ENCODE results near the gene COMMD10.

The COMMD10 gene

DNA sequence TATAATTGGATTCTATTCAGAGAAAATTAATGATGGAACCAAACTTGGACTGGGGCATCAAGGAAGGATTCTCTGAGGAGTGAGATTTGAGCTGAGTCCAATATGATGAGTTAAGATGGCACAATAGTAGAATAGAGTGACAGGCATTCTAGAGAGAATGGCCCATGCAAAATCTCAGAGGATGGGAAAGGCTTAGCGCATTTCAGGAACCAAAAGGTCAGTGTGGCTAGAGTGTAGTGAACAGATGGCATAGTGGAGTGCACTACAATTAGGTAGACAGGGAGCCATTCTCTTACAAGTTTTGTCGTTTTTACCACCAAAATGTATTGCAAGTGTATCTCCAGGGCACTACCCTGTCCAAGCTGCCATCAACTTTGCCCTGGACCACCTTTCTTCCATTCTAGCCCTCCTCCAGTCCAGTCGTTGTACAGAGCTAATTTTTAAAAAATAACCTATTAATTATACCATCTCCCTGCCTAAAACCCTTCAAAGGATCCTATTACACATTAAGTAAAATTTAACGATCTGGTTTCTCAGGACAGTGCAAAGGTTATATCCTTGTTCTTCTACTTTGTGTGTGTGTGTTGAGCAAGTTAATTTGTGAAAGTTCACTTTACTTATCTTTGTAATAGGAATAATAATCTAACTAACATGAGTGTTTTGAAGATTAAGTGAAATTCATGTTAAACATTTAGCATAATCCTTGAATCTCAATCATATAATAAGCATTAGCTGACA is 211.7 kb downstream of the COMMD10 start:
- FAIRE-seq: peak; percentile 4

DNA sequence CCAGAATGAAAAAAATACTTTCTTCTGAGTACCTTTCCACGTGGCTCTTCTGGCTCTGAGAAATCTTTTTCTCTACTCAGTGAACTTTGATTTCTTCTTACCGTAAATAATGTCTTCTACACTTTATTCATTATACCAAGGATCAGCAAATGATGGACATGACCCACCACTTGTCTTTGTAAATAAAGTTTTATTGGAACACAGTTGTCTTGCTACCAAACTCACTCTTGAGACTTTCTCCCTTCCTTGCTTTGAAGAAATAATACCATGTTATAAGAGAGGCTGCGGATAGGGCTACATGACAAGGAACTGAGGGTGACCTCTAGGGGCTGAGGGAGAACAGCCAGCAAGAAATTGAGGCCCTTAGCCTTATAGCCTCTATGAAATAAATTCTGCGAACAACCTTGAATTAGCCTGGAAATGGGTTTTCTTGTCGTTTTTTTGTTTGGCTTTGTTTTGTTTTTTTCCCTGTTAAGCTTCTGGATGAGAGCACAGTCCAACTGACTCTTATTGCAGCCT is 212.5 kb downstream of the COMMD10 start:
- no peak for FAIRE-seq

DNA sequence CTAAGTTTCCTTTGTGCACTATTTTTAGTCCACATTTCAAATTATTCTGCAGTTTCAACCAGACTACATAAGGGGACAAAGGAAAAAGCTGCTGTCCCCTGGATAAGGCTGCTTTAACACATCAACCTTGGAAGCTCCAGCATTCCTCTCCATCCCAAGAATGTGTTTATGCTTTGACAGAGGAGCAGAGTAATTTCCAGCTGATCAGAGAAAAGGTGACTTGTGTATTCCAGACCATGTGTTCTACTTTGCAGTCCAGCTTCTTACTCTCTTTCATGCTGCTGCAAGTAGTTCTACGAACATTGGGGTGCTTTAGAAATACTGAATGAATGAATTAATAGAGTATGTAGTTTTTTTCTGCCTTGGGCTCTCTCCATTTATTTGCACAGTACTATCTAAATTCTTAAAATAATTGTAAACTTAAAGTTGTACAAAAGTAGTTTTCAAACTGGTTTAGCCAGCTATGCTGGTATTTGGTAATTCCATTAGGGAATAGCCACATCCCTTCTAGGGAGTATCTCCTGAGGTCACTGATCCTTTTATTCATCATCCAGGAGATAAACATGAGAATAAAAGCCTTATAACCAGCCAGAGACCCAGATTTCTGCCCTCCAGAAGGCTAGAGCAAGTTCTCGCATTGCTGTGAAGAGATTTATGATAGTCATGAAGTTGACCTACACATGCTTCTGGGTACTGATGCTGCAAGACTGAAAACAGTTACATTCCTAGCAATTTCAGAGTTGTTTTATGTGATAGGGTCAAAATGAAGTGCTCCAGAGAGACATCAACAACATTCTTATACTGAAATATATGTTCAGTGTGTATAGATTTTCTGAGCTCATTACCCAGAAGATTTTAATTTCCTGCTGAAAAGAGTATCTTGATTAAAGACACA is 215.2 kb downstream of the COMMD10 start:
- peak; percentile 67 for FAIRE-seq

GRCh38 chr5:116301110-116301509 is 216.3 kb downstream of the COMMD10 start:
- FAIRE-seq: no peak

DNA sequence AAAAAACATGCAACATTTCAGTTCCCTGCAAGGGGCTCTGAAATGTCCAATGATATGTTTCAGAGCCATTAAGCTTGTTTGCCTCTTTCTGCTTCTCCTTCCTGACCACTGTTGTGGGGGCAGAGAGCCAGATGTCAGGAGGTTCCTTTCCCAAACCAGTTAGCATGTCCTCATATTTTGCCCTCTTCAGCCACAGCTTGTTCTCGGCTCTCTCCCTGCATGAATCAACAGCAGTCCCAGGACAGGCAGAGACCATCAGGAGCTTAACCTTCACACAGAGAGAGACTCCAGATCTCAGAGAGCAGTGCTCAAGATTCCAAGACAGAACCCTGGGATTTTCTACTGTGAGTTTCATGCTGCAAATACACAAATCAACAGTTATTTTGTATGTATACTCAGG is 218.5 kb downstream of the COMMD10 start:
- no peak for FAIRE-seq

DNA sequence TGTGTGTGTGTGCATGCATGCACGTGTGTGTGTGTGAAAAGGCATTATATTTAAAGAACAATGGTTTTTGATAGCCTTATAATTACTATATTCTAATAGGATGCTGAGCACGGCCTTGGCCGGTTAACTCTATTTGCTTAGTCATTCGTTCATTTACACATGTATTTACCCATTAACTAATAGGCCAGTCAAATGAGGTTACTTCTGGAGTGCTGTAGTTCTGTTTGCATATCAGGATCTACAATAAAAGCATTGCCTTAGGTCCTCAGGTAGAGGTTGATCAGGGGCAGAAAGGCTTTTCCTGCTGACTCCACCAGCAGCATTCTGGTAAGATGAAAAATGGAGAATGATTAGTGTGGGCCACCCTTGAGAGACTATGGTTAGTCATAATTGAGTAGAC is 219.0 kb downstream of the COMMD10 start:
- no peak for FAIRE-seq

DNA sequence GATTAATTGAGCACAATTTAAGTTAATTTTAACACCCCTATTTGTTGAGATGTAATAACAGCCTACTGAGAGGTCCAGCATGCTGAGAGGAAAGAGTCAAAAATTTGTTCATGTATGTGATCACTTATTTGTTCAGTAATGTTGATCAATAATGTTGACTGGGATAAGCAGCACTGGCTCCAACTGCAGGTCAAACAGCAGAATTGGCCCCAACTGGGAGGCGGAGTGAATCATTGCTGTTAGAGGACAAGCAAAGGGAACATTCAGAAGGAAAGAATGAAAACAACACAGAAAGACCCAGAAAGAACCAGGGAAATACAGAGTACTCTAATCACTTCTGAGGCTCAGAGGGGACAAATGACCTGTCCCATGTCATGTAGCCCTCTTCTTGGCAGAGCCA is 221.1 kb downstream of the COMMD10 start:
- no peak for FAIRE-seq

GRCh38 chr5:116306846-116307245 is 222.0 kb downstream of the COMMD10 start:
- FAIRE-seq: no peak

DNA sequence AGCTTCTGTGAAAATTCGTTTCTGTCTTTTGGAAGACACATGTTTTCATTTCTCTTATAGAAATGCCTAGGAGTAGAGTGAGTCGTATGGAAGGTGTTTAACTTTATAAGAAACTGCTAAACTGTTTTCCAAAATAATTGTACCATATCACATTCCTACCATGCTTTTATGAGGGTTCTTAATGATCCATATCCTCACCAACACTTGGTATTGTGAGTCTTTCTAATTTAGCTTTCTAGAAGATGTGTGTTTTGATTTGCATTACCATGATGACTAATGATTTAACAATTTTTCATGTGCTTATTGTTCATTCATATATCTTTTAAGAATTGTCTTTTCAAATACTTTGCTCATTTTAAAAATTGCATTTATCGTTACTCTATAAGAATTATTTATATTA is 223.6 kb downstream of the COMMD10 start:
- FAIRE-seq: no peak

DNA sequence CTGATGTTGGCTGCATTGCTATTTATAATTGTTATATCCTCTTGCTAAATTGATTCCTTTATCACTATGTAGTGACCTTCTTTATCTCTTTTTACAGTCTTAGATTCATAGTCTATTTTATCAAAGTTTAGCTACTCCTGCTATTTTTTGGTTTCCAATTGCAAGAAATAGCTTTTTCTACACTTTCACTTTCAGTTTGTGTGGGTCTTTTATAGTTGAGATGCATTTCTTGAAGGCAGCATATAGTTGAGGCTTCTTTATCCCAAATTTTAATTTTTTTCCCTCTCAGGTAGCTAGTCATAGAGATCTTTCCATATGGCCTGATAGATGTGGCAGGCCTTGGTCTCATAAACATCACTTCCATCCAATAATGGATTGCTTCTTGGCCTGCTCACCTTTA is 228.5 kb downstream of the COMMD10 start:
- FAIRE-seq: no peak

DNA sequence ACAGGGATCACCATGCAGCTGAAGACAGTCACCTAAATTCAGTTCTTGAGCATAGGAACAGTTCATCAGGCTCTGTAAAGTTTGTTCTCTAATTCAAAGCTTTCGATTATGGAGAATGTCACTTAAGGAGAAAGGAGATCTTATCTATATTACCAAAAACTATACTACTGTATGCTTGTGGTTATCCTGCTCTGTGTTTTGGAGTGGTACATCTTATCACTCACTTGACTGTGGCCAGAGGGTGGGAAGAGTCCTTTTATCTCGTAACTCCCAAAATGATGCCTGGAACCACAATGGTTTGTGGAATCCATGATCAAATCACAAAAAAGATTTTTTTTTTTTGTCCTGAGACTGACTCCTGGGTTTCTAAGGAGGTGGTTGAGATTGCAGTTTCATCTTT is 230.7 kb downstream of the COMMD10 start:
- FAIRE-seq: no peak

DNA sequence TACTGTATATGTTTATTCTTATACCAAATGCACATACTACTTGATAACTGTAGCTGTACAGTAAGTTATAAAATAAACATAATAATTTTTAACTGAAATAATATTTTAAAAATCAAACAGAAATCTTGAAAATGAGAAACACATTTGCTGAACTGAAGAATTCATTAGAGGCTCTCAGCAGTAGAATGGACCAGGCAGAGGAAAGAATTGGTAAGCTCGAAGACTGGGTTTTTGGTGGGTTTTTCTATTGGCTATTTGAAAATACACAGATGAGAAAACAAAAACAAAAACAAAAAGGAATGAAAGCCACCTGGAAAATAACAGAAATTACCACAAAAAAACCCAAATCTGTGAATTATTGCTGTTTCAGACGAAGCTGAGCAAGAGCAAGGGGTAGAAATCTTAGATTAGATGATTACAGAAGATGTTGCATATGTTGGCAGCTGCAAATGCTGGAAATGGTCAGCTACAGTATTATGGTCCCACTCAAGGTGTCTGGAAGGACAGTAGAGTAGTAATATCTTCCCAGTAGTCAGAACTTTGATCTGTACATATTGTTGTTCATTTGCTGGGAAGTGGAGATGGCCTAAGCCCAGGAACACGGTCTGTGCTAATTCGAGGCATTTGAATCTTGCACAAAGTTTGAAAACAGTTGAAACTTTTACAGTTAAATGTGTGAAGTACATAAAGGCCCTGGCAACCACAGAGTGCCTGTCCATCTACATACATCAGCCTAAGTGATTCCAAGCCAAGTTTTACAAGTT is 233.4 kb downstream of the COMMD10 start:
- FAIRE-seq: no peak

GRCh38 chr5:116320486-116320885 is 235.7 kb downstream of the COMMD10 start:
- no peak for FAIRE-seq

- no peak for FAIRE-seq
Measured at GRCh38 chr5:116329503-116329902, 244.7 kb downstream of the COMMD10 start.

GRCh38 chr5:116340799-116341198 is 256.0 kb downstream of the COMMD10 start:
- FAIRE-seq: no peak
